Breast epithelium (tissue), 3 donors: ENCODE data around the gene CPN2.

Experiments used
- POLR2A ChIP-seq: fragments of 450-650 bp; IDR thresholded peaks from one replicate; pipeline ENCODE4 v1.6.1; 2016; ENCODE audit warnings: antibody characterized with exemption, mild to moderate bottlenecking, moderate library complexity
- POLR2AphosphoS5 ChIP-seq, 3 donors: sonication (generic); formaldehyde crosslinking; IDR thresholded peaks; one replicate each; pipeline ENCODE4 v1.6.1; 2017; ENCODE audit warnings: antibody characterized with exemption in 3 of 3
- TF ChIP-seq, protein P1 (sequence below), 3 donors: fragments of 450-650 bp; IDR thresholded peaks; one replicate each; pipeline ENCODE4 v1.5.1; 2016 to 2017; ENCODE audit warnings: antibody characterized with exemption in 3 of 3, mild to moderate bottlenecking in 3 of 3, moderate library complexity in 3 of 3

DNA sequence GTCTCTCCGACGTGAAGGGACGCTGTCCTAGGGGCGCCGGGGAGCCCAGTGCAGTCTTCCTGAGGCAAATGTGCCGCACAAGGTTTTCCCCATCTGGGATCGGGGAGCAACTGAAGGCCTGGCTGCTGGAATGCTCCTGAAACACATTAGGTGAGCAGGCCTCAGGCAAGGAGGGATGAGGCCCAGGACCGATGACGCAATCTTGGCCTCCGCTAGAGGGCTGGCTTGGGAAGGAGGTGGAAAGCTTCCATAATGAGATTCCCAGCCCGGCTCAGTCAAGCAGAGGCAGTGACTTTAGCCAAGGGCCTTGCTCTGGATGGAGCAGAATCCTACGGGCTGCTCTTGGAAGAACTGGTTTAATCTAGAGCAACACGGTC, 50.8 kb downstream of the CPN2 start:
- TF ChIP-seq, protein P1, sequence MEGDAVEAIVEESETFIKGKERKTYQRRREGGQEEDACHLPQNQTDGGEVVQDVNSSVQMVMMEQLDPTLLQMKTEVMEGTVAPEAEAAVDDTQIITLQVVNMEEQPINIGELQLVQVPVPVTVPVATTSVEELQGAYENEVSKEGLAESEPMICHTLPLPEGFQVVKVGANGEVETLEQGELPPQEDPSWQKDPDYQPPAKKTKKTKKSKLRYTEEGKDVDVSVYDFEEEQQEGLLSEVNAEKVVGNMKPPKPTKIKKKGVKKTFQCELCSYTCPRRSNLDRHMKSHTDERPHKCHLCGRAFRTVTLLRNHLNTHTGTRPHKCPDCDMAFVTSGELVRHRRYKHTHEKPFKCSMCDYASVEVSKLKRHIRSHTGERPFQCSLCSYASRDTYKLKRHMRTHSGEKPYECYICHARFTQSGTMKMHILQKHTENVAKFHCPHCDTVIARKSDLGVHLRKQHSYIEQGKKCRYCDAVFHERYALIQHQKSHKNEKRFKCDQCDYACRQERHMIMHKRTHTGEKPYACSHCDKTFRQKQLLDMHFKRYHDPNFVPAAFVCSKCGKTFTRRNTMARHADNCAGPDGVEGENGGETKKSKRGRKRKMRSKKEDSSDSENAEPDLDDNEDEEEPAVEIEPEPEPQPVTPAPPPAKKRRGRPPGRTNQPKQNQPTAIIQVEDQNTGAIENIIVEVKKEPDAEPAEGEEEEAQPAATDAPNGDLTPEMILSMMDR (IDR thresholded peaks at IDR 0.05): peak in 1 of 3 donors; percentile 44
- TF ChIP-seq POLR2A (no peak), POLR2AphosphoS5 (IDR thresholded peaks at IDR 0.05) (peak; percentile 57 to 94 (median 79))
